NT2/D1 (cell line): ENCODE results near the gene CREB3L1.

Source experiments
- DNase-seq: peaks from one replicate; pipeline ENCODE4 v3.0.0-alpha.2; 2011; ENCODE audit warnings: low read depth, low spot score
- H3K27me3 ChIP-seq: 2 replicates; pipeline ENCODE4 v1.6.0; 2011; ENCODE audit warnings: mild to moderate bottlenecking; ENCODE audit not compliant: insufficient read length, insufficient read depth
- H3K36me3 ChIP-seq: 2 replicates; pipeline ENCODE4 v1.6.1; 2011; ENCODE audit warnings: mild to moderate bottlenecking, low read length, mixed read lengths; ENCODE audit not compliant: insufficient read depth, insufficient read length
- H3K4me1 ChIP-seq: 2 replicates; pipeline ENCODE4 v1.5.1; 2011; ENCODE audit not compliant: insufficient read depth, insufficient read length
- H3K4me3 ChIP-seq: 2 replicates; pipeline ENCODE4 v1.5.1; 2011; ENCODE audit warnings: low read depth; ENCODE audit not compliant: insufficient read length
- H3K9ac ChIP-seq: 2 replicates; pipeline ENCODE4 v1.6.0; 2011; ENCODE audit warnings: low read depth; ENCODE audit not compliant: insufficient read length
- H3K9me3 ChIP-seq: 2 replicates; pipeline ENCODE4 v1.5.1; 2011; ENCODE audit warnings: mild to moderate bottlenecking, low read length; ENCODE audit not compliant: insufficient read depth
- SUZ12 ChIP-seq: IDR thresholded peaks from 2 replicates; pipeline ENCODE4 v1.6.1; 2011; ENCODE audit not compliant: insufficient read length, insufficient read depth; ENCODE audit errors: extremely low read depth
- YY1 ChIP-seq: IDR thresholded peaks from 2 replicates; pipeline ENCODE4 v1.6.1; 2011; ENCODE audit not compliant: insufficient read length, insufficient read depth
- ZNF274 ChIP-seq: IDR thresholded peaks from 2 replicates; pipeline ENCODE4 v1.6.1; 2011; ENCODE audit warnings: mild to moderate bottlenecking, low read depth, low read length

The CREB3L1 gene

GRCh38 chr11:46249103-46249937, 28.1 kb upstream of the CREB3L1 start:
- no peaks in the 10 kb centered on the region for H3K36me3 ChIP-seq
- no peak overlapping the region for H3K9ac ChIP-seq
- no peaks in the 10 kb centered on the region for H3K27me3 ChIP-seq
- H3K9me3 ChIP-seq = no peaks in the 10 kb centered on the region
- peaks cover 13% of the 10 kb centered on the region for H3K4me1 ChIP-seq
- no peak for DNase-seq
- TF ChIP-seq ZNF274 (no peak), SUZ12 (no peak), YY1 (no peak)
- H3K4me3 ChIP-seq = no peak overlapping the region

- Histone ChIP-seq H3K36me3 (no peaks in the 10 kb centered on the region), H3K9ac (no peak overlapping the region), H3K4me3 (no peak overlapping the region), H3K4me1 (peaks cover 13% of the 10 kb centered on the region), H3K27me3 (no peaks in the 10 kb centered on the region), H3K9me3 (no peaks in the 10 kb centered on the region)
- no peak for DNase-seq
- TF ChIP-seq ZNF274 = no peak
- no peak for TF ChIP-seq YY1
- no peak for TF ChIP-seq SUZ12
Observed at GRCh38 chr11:46249938-46250744, 27.3 kb upstream of the CREB3L1 start.

DNA sequence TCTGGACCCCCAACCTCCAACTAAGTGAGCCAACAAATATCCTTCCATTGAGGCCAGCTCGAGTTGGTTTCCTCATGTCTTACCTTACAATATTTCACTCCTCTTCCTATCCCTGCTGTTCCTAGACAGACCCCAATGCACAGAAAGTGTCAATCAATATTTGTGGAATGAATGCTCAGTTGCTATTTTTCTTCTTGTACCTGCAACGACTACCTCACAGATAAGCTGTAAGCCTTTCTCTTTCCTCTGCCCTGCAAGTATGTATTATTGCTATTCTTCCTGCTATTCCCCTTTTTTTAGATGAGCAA, 26.8 kb upstream of the CREB3L1 start:
- peaks cover 12% of the 10 kb centered on the region for H3K4me1 ChIP-seq
- no peaks in the 10 kb centered on the region for H3K27me3 ChIP-seq
- H3K36me3 ChIP-seq = no peaks in the 10 kb centered on the region
- DNase-seq = no peak
- H3K9ac ChIP-seq = no peak overlapping the region
- TF ChIP-seq YY1 (no peak), ZNF274 (no peak), SUZ12 (no peak)
- no peaks in the 10 kb centered on the region for H3K9me3 ChIP-seq
- no peak overlapping the region for H3K4me3 ChIP-seq

DNA sequence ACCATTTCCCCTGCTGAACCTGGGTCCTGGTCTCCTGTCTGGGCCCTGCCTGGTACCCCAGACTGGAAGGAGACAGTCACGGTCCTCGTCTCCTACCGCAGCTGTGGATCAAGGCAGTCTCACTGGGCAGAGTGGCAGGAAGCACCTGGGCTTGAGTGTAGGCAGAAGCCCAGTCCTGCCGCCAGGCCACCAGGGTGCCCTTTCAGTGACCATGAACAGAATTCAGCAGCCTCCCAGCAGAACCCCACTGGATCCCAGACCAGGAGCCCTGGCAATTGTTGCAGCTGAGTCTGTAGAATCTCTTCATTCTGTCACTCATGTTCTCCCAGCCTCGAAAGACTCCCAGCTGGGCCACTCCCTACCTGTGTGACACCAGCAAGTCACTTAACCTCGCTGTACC, 25.5 kb upstream of the CREB3L1 start:
- Histone ChIP-seq H3K9me3 (no peaks in the 10 kb centered on the region), H3K36me3 (no peaks in the 10 kb centered on the region), H3K9ac (no peak overlapping the region), H3K27me3 (no peaks in the 10 kb centered on the region), H3K4me3 (no peak overlapping the region), H3K4me1 (peaks cover 11% of the 10 kb centered on the region)
- DNase-seq = no peak
- TF ChIP-seq ZNF274 (no peak), SUZ12 (no peak), YY1 (no peak)

GRCh38 chr11:46252373-46252914, 25.0 kb upstream of the CREB3L1 start:
- no peaks in the 10 kb centered on the region for H3K27me3 ChIP-seq
- no peaks in the 10 kb centered on the region for H3K9me3 ChIP-seq
- TF ChIP-seq ZNF274 (no peak), YY1 (no peak), SUZ12 (no peak)
- no peak overlapping the region for H3K9ac ChIP-seq
- DNase-seq = no peak
- peaks cover 11% of the 10 kb centered on the region for H3K4me1 ChIP-seq
- H3K4me3 ChIP-seq = no peak overlapping the region
- H3K36me3 ChIP-seq = no peaks in the 10 kb centered on the region

GRCh38 chr11:46253258-46254132, 24.0 kb upstream of the CREB3L1 start:
- no peak for DNase-seq
- Histone ChIP-seq H3K9ac (no peak overlapping the region), H3K27me3 (no peaks in the 10 kb centered on the region), H3K36me3 (no peaks in the 10 kb centered on the region), H3K4me3 (no peak overlapping the region), H3K4me1 (peaks cover 11% of the 10 kb centered on the region), H3K9me3 (no peaks in the 10 kb centered on the region)
- TF ChIP-seq YY1 (no peak), ZNF274 (no peak), SUZ12 (no peak)
